ENCODE measurements around the gene PRKCH.

DNA sequence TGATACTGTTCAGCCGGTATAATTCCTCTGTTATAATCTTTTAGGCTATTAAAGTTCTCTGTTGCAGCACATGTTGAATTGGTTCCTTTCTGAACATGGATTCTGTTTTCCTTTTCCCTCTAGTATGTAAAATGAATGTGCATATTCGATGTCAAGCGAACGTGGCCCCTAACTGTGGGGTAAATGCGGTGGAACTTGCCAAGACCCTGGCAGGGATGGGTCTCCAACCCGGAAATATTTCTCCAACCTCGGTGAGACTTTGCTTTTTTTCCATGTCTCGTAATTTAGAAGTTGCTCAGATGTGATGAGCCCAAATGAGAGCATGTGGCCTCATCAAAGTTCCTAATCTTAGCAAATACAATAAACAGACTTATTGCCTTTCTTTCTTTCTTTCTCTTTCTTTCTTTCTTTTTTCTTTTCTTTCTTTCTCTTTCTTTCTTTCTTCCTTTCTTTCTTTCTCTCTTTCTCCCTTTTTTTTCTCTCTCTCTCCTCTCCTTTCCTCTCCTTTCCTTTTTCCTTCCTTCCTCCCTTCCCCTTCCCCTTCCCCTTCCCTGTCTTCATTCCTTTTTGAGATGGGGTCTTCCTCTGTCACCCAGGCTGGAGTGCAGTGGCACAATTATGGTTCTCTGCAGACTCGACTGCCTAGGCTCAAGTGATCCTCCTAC is 131.9 kb downstream of the PRKCH start:
- TF ChIP-seq POLR2A (IDR thresholded peaks at IDR 0.05) = no peak
- TF ChIP-seq, protein P1, sequence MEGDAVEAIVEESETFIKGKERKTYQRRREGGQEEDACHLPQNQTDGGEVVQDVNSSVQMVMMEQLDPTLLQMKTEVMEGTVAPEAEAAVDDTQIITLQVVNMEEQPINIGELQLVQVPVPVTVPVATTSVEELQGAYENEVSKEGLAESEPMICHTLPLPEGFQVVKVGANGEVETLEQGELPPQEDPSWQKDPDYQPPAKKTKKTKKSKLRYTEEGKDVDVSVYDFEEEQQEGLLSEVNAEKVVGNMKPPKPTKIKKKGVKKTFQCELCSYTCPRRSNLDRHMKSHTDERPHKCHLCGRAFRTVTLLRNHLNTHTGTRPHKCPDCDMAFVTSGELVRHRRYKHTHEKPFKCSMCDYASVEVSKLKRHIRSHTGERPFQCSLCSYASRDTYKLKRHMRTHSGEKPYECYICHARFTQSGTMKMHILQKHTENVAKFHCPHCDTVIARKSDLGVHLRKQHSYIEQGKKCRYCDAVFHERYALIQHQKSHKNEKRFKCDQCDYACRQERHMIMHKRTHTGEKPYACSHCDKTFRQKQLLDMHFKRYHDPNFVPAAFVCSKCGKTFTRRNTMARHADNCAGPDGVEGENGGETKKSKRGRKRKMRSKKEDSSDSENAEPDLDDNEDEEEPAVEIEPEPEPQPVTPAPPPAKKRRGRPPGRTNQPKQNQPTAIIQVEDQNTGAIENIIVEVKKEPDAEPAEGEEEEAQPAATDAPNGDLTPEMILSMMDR (IDR thresholded peaks at IDR 0.05) = no peak
